Bronchial epithelial cell (primary cell): ENCODE results near the gene MOGAT1. TPM values are rescaled to one million over a fixed set of nuclear protein-coding genes. Genes with fewer than 3 reads are reported as not detected.
A peak's percentile ranks its signal among the peaks of the same experiment; 100 is the strongest.

ENCODE experiments used
- DNase-seq: peaks from one replicate; pipeline ENCODE4 v3.0.0-alpha.2; 2010; ENCODE audit warnings: low read depth
- FAIRE-seq: peaks from 2 replicates; lab custom pipeline; 2011; peaks lifted over from hg19 to GRCh38; lab: Jason Lieb, UNC
- H3K27me3 ChIP-seq: 2 replicates; pipeline ENCODE4 v1.5.1; 2011; ENCODE audit warnings: low read length; ENCODE audit not compliant: control insufficient read depth, insufficient read depth
- H3K36me3 ChIP-seq: 2 replicates; pipeline ENCODE4 v1.5.1; 2011; ENCODE audit warnings: low read length; ENCODE audit not compliant: control insufficient read depth, insufficient read depth
- H3K4me3 ChIP-seq: 2 replicates; pipeline ENCODE4 v1.5.1; 2011; ENCODE audit warnings: mild to moderate bottlenecking, low read depth, low read length, control low read depth
- CTCF ChIP-seq: IDR thresholded peaks from 2 replicates; pipeline ENCODE4 v1.5.1; 2011; ENCODE audit warnings: mild to moderate bottlenecking, moderate library complexity, low read length, control low read depth, inconsistent platforms; ENCODE audit not compliant: insufficient read depth, severe bottlenecking
- total RNA-seq: library from RNA; depleted of rRNA; stranded (reverse); fragments of >200 nt; gene quantifications from 2 replicates; pipeline ENCODE4 v1.2.1, GENCODE V29; 2014

Gene MOGAT1
- total RNA-seq, 1 donor from 2014 or later: not detected

DNA sequence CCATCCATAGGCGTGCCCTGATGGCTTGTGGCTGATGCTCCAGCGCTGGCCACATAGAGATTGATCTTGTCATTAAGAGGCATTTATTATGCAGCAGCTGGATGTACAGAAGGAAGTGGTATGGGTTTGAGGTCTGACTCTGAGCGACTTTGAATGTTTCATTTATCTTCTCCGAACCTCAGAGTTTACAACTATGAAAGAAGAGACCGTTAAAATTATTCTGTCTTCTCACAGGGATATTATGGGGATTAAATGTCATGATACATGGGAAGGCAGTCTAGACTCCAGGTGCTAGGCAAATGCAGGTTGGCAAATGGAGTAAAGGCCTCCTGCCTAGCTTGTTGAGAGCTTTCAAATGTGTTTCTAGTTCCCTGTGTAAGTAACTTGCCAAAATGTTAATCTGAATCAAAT is 30.3 kb downstream of the MOGAT1 start:
- DNase-seq (no peak), FAIRE-seq (no peak)
- no peaks in the 10 kb centered on the region for H3K36me3 ChIP-seq
- H3K27me3 ChIP-seq: no peaks in the 10 kb centered on the region
- TF ChIP-seq CTCF: no peak
- no peak overlapping the region for H3K4me3 ChIP-seq

DNA sequence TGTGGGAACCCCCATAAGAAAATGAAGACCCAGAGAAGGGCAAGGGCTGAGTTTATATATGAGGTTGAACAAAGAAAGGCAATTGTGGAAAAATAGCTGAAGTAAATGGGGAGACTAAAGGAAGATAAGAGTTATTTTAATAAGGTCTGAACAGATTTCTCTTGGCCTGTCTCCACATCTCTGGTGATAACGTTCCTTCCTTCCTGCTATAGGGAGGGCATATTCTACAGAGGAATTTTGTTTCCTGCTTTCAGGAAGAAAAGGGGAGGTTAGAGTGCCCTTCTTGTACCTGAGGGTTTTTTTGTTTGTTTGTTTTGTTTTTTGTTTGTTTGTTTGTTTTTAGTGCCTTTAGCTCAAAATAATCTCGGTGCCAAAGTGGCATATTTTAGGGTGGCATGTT is 31.6 kb downstream of the MOGAT1 start:
- Histone ChIP-seq H3K27me3 (no peaks in the 10 kb centered on the region), H3K36me3 (no peaks in the 10 kb centered on the region), H3K4me3 (no peak overlapping the region)
- FAIRE-seq: no peak
- no peak for TF ChIP-seq CTCF
- no peak for DNase-seq

DNA sequence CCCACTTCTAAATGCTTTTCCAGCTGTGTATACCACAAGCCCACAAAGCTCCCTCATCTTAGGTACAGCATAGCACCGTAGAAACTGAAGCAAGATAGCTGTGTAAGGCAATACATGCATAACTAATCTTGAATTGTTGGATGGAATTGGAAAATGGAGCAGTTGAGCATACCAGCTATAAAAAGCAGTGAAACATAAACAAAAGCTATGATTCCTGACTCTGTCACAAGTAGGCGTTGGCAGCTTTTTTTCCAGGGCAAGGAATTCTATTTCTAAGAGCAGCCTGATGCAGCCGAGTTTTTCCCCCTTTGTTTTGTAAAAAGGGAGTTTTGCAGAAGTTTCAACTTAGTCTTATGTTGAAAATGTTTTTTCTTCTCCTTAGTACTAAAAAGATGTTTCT is 32.4 kb downstream of the MOGAT1 start:
- FAIRE-seq: no peak
- TF ChIP-seq CTCF: no peak
- H3K27me3 ChIP-seq: no peaks in the 10 kb centered on the region

DNA sequence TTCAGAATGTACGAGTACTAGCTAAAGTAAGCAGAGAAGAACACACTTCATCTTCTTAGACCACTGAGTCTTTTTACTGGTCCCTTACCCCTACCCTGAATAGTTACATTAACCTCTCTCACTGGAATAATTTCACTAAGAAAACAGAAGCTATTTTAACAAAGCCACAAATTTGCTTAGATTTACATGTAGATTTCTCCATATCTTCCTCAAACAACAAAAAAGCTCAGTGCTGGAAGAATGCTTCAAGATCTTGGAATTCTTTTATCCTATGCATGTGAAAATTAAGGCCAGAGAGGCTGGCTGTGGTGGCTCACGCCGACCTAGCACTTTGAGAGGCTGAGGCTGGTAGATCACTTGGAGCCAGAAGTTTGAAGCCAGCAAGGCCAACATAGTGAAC is 35.2 kb downstream of the MOGAT1 start:
- TF ChIP-seq CTCF: no peak
- no peak for FAIRE-seq
- Histone ChIP-seq H3K4me3 (no peak overlapping the region), H3K27me3 (no peaks in the 10 kb centered on the region), H3K36me3 (no peaks in the 10 kb centered on the region)
- no peak for DNase-seq

More for the DNA sequence above, 32.4 kb downstream of the MOGAT1 start:
- no peaks in the 10 kb centered on the region for H3K36me3 ChIP-seq
- DNase-seq: no peak
- no peak overlapping the region for H3K4me3 ChIP-seq

DNA sequence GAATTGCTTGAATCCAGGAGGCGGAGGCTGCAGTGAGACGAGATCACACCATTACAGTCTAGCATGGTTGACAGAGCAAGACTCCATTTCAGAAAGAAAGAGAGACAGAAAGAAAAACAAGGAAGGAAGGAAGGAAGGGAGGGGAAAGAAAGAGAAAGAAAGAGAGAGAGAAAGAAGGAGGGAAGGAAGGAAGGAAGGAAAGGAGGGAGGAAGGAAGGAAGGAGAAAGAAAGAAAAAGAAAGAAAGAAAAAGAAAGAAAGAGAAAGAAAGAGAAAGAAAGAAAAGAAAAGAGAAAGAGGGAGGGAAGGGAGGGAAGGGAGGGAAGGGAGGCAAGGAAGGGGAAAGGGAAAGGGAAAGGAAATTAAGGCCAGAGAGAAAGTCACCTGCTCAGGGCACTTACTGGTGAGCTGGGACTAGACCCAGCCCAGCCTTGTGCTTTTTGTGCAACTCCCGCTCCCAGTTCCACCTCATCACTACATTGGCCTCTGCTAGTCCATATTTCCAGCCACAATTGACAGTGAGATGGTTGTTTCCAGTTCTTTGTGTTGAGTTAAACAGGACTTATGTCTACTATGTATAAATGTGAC is 35.7 kb downstream of the MOGAT1 start:
- Histone ChIP-seq H3K4me3 (no peak overlapping the region), H3K36me3 (no peaks in the 10 kb centered on the region), H3K27me3 (no peaks in the 10 kb centered on the region)
- no peak for TF ChIP-seq CTCF
- DNase-seq (no peak), FAIRE-seq (no peak)

DNA sequence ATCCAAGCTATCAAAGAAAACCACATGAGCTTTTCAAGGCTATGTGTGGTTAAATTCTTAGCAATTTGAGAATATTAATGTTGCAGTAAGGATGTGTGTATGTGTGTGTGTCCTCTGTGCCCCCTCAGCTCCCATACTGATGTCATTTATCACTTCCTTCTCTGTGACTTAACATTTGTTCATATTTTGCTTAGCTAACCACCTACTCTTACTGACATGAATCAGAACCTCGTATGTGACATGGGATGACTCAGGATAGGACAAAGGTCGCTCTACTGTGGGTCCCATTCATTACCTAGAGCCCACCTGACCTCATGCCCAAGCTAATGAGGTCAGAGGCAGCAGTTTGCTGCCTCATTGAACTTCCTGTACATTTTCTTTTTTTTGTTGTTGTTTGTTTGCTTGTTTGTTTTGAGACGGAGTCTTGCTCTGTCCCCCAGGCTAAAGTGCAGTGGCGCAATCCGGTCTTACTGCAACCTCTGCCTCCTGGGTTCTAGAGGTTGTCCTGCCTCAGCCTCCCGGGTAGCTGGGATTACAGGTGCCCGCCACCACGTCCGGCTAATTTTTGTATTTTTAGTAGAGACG is 36.3 kb downstream of the MOGAT1 start:
- FAIRE-seq (no peak), DNase-seq (peak; percentile 79)
- no peak overlapping the region for H3K4me3 ChIP-seq
- H3K27me3 ChIP-seq: no peaks in the 10 kb centered on the region
- TF ChIP-seq CTCF: no peak
- H3K36me3 ChIP-seq: no peaks in the 10 kb centered on the region
